ENCODE measurements around the gene SAMD4A.
A peak's percentile ranks its signal among the peaks of the same experiment; 100 is the strongest.

The SAMD4A gene, protein sequence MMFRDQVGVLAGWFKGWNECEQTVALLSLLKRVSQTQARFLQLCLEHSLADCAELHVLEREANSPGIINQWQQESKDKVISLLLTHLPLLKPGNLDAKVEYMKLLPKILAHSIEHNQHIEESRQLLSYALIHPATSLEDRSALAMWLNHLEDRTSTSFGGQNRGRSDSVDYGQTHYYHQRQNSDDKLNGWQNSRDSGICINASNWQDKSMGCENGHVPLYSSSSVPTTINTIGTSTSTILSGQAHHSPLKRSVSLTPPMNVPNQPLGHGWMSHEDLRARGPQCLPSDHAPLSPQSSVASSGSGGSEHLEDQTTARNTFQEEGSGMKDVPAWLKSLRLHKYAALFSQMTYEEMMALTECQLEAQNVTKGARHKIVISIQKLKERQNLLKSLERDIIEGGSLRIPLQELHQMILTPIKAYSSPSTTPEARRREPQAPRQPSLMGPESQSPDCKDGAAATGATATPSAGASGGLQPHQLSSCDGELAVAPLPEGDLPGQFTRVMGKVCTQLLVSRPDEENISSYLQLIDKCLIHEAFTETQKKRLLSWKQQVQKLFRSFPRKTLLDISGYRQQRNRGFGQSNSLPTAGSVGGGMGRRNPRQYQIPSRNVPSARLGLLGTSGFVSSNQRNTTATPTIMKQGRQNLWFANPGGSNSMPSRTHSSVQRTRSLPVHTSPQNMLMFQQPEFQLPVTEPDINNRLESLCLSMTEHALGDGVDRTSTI

DNA sequence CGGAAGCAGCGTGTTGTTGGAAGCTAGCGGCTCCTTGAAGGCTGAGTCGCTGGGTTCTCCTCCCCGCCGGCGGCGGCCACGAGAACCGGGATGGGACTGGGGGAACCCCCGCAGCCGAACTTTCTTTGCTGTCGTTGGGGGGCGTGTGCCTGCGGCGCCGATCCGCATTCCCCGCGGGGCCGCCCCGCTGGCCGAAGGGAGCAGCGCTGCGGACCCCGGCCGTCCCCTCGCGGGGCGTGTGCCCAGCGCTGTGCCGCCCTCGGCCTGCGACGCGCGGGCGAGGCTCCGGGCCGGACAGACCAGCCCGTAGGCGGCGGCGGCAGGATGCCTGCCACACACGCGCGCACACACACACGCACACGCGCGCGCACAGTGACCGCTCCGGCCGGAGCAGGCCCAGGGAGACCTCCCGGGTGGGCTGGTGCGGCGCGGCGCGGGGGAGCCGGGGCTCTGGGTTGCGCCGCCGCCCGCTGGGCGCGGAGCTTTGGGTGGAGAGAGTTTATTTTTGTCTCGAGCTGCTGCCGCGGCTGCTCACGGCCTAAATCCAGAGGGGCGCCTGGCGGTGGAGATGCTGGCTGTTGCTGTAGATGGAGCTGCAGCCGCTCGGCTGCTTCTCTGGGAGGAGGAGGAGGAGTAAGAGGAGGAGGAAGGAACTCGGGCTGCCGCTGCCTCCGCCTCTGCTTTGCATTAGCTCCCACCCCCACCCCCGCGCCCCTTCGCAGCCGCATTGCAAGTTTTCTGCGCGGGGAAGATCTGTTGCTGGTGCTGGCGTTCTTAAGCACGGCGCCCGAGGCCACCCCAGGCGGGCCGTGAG is at the start of gene SAMD4A:
TSS of gene SAMD4A (plus strand) at position 719 of the 814 bp plus-strand sequence. CDS start 789 bp downstream, outside the sequence.
- no peaks in the 10 kb centered on the region for H3K27me3 ChIP-seq (replicated peaks; ENCODE audit: control insufficient read depth, insufficient read depth, low read length)
- TF ChIP-seq, protein P1, sequence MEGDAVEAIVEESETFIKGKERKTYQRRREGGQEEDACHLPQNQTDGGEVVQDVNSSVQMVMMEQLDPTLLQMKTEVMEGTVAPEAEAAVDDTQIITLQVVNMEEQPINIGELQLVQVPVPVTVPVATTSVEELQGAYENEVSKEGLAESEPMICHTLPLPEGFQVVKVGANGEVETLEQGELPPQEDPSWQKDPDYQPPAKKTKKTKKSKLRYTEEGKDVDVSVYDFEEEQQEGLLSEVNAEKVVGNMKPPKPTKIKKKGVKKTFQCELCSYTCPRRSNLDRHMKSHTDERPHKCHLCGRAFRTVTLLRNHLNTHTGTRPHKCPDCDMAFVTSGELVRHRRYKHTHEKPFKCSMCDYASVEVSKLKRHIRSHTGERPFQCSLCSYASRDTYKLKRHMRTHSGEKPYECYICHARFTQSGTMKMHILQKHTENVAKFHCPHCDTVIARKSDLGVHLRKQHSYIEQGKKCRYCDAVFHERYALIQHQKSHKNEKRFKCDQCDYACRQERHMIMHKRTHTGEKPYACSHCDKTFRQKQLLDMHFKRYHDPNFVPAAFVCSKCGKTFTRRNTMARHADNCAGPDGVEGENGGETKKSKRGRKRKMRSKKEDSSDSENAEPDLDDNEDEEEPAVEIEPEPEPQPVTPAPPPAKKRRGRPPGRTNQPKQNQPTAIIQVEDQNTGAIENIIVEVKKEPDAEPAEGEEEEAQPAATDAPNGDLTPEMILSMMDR (IDR thresholded peaks at IDR 0.05; ENCODE audit: insufficient read depth, low read length, poor library complexity, severe bottlenecking): peak; percentile 20
- H3K4me3 ChIP-seq (replicated peaks; ENCODE audit: low read depth, low read length): peak within 1 kb of the TSS; percentile 63
- peak; percentile 78 for DNase-seq (ENCODE audit: extremely low read depth, insufficient read length)
- H3K36me3 ChIP-seq (ENCODE audit: control insufficient read depth, insufficient read depth, low read length): no peaks in the 10 kb centered on the region

DNA sequence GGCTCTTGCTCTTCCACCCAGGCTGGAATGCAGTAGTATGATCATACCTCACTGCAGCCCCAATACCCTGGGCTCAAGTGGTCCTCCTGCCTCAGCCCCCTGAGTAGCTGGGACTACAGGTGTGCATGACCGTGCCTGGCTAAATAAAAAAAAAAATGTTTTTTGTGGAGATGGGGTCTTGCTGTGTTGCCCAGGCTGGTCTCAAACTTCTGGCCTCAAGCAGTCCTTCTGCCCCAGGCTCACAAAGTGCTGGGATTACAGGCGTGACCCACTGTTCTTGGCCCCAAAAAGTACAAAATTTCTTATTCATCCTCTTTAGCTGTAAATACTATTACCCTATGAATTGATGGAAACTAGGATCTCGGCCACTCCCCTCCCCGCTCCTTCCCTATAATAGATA is 42.5 kb upstream of the SAMD4A start:
- TF ChIP-seq, protein P1 (IDR thresholded peaks at IDR 0.05; ENCODE audit: insufficient read depth, low read length, poor library complexity, severe bottlenecking): no peak
- Histone ChIP-seq H3K27me3 (replicated peaks; ENCODE audit: control insufficient read depth, insufficient read depth, low read length) (no peaks in the 10 kb centered on the region), H3K36me3 (ENCODE audit: control insufficient read depth, insufficient read depth, low read length) (no peaks in the 10 kb centered on the region; the same call in 1 of the 2 replicates), H3K4me3 (replicated peaks; ENCODE audit: low read depth, low read length) (no peak overlapping the region)
- DNase-seq (ENCODE audit: extremely low read depth, insufficient read length): no peak

DNA sequence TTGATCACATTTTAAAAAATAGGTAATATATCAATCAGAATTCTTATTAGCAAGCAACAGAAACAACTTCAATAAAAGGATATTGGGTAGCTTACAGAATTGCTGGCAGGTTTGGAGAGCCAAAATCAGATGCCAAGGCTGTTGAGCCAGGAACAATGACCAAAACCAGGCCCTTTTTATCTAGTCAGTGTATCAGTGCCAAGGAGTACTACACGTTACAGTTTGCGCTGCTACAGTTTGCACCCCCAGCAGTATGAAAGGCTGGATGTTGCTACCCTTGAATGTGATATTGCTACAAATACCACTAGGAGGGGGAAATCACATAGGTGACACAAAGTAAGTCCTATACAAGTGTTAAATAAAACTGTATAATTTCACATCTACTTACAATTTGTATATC is 38.0 kb upstream of the SAMD4A start:
- Histone ChIP-seq H3K36me3 (ENCODE audit: control insufficient read depth, insufficient read depth, low read length) (no peaks in the 10 kb centered on the region), H3K4me3 (replicated peaks; ENCODE audit: low read depth, low read length) (no peak overlapping the region), H3K27me3 (replicated peaks; ENCODE audit: control insufficient read depth, insufficient read depth, low read length) (no peaks in the 10 kb centered on the region)
- TF ChIP-seq, protein P1 (IDR thresholded peaks at IDR 0.05; ENCODE audit: insufficient read depth, low read length, poor library complexity, severe bottlenecking): no peak
- no peak for DNase-seq (ENCODE audit: extremely low read depth, insufficient read length)

DNA sequence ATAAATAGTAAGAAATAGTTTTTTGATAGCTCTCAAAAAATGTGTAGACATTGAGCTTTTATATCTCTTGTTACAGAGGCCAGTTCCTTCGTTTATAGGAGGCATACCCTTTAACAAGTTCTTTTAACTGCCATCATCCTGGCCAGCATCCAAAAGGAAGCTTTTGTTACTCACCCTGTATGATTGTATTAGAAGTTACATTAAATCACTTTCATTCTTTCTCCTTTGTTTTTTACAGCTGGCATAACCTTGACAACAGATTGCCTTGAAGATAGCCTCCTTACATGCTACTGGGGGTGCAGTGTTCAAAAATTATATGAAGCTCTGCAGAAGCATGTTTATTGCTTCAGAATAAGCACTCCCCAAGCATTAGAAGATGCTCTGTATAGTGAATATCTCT is 37.1 kb upstream of the SAMD4A start:
- no peak overlapping the region for H3K4me3 ChIP-seq (replicated peaks; ENCODE audit: low read depth, low read length)
- TF ChIP-seq, protein P1 (IDR thresholded peaks at IDR 0.05; ENCODE audit: insufficient read depth, low read length, poor library complexity, severe bottlenecking): no peak
- no peak for DNase-seq (ENCODE audit: extremely low read depth, insufficient read length)
- no peaks in the 10 kb centered on the region for H3K27me3 ChIP-seq (replicated peaks; ENCODE audit: control insufficient read depth, insufficient read depth, low read length)
- no peaks in the 10 kb centered on the region for H3K36me3 ChIP-seq (ENCODE audit: control insufficient read depth, insufficient read depth, low read length)

DNA sequence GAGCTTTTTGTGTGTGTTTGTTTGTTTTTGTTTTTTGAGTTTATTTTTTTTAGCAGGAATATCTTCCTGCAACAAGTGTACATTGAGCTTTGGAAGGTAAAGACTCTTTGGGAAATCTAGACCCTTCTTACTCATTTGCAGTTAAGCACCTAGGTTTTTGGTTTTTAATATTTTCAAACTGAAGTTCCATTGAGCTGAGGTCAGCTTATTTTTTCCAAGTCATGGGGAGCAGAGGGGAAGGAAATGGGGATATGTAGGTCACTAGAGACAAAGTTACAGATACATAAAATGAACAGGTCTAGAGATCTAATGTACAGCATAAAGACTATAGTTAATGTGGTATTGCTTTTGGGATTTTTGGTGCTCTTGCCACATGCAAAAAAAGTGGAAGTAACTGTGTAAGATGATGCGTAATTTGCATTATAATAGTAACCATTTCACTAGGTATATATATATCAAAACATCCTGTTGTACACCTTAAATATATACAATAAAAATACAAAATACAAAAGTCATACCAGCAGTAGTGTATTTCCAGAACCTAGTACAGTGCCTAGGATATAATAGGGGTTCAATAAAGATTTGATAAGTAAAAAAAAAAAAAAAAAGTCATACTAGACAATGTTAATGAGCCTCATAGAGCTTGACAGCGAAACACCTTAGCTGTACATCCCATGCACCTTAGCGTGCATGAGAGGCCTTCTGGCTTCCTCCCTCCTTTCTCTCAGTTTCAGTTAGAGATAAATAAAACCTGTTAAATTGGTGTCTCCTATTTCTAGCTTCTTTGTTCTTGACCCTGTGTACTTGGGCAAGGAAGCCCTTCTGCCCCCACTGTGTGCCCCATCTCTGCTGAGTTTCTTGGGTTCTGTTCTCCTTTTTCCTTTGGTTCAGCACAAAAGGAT is 34.6 kb upstream of the SAMD4A start:
- Histone ChIP-seq H3K4me3 (replicated peaks; ENCODE audit: low read depth, low read length) (peak overlapping the region; percentile 3; the same call in 1 of the 2 replicates), H3K36me3 (ENCODE audit: control insufficient read depth, insufficient read depth, low read length) (no peaks in the 10 kb centered on the region), H3K27me3 (replicated peaks; ENCODE audit: control insufficient read depth, insufficient read depth, low read length) (no peaks in the 10 kb centered on the region)
- TF ChIP-seq, protein P1 (IDR thresholded peaks at IDR 0.05; ENCODE audit: insufficient read depth, low read length, poor library complexity, severe bottlenecking): no peak
- peak; percentile 45 for DNase-seq (ENCODE audit: extremely low read depth, insufficient read length)

Measured in GM06990 (cell line).